ENCODE measurements around the gene HACD1.
A peak's percentile ranks its signal among the peaks of the same experiment; 100 is the strongest.

The HACD1 gene

GRCh38 chr10:17564911-17565310 lies 52.3 kb downstream of the HACD1 start:
- no peak for DNase-seq

- no peak for DNase-seq
Observed at GRCh38 chr10:17563452-17563851, 53.7 kb downstream of the HACD1 start.

GRCh38 chr10:17562614-17563013 lies 54.6 kb downstream of the HACD1 start:
- DNase-seq = no peak

- DNase-seq = no peak
Observed at GRCh38 chr10:17561111-17561510, 56.1 kb downstream of the HACD1 start.

- DNase-seq = no peak
Observed at GRCh38 chr10:17557459-17557858, 59.7 kb downstream of the HACD1 start.

GRCh38 chr10:17548770-17549169 lies 68.4 kb downstream of the HACD1 start:
- DNase-seq = no peak

- DNase-seq = peak; percentile 6
Observed at GRCh38 chr10:17548162-17548561, 69.0 kb downstream of the HACD1 start.

- no peak for DNase-seq
Observed at GRCh38 chr10:17547060-17547459, 70.1 kb downstream of the HACD1 start.

GRCh38 chr10:17544465-17544864 lies 72.7 kb downstream of the HACD1 start:
- DNase-seq = no peak

All from suppressor macrophage treated with lipopolysaccharide for 4 hours (primary cell).